Dermis microvascular lymphatic vessel endothelial cell (primary cell): ENCODE results near the gene AKR1A1. TPM values are rescaled to one million over a fixed set of nuclear protein-coding genes. Genes with fewer than 3 reads are reported as not detected.
A peak's percentile ranks its signal among the peaks of the same experiment; 100 is the strongest.
"Not testable (repeated sequence)": the region's sequence is repeated elsewhere in the genome, so short reads cannot be mapped to it uniquely, and the experiment has no call there.

Experiments used
- DNase-seq, 2 donors: peaks; one replicate each; pipeline versions ENCODE4 v3.0.0 to v3.0.0-alpha.2; 2010; ENCODE audit warnings: low read depth in 2 of 2
- total RNA-seq: library from RNA; depleted of rRNA; stranded (reverse); fragments of >200 nt; gene quantifications from 2 replicates; pipeline ENCODE4 v1.2.1, GENCODE V29; 2014

Gene AKR1A1
- total RNA-seq, 1 donor from 2014 or later = 185 TPM

GRCh38 chr1:45523516-45523915 is 27.1 kb upstream of the AKR1A1 start:
- not testable (repeated sequence) for DNase-seq

GRCh38 chr1:45523975-45524374 is 26.7 kb upstream of the AKR1A1 start:
- DNase-seq = not testable (repeated sequence)

GRCh38 chr1:45526135-45526644 is 24.4 kb upstream of the AKR1A1 start:
- no peak for DNase-seq

GRCh38 chr1:45530632-45531135 is 19.9 kb upstream of the AKR1A1 start:
- no peak for DNase-seq

GRCh38 chr1:45531873-45532272 is 18.8 kb upstream of the AKR1A1 start:
- no peak for DNase-seq

- DNase-seq = no peak
Observed at GRCh38 chr1:45535988-45536766, 14.4 kb upstream of the AKR1A1 start.

GRCh38 chr1:45536886-45537285 is 13.7 kb upstream of the AKR1A1 start:
- DNase-seq = no peak

GRCh38 chr1:45541193-45541592 is 9.4 kb upstream of the AKR1A1 start:
- DNase-seq = no peak

GRCh38 chr1:45542591-45542990 is 8.0 kb upstream of the AKR1A1 start:
- no peak for DNase-seq

GRCh38 chr1:45543581-45544417 is 6.8 kb upstream of the AKR1A1 start:
- peak; percentile 92 to 97 for DNase-seq

- DNase-seq = no peak
Observed at GRCh38 chr1:45544530-45544929, 6.1 kb upstream of the AKR1A1 start.

GRCh38 chr1:45545019-45545493 is 5.6 kb upstream of the AKR1A1 start:
- peak in 1 of 2 donors; percentile 24 for DNase-seq

- no peak for DNase-seq
Observed at GRCh38 chr1:45545553-45546310, 4.9 kb upstream of the AKR1A1 start.

- no peak for DNase-seq
Observed at GRCh38 chr1:45551684-45552083, 1.1 kb downstream of the AKR1A1 start.

GRCh38 chr1:45552331-45552730 is 1.7 kb downstream of the AKR1A1 start:
- peak in 1 of 2 donors; percentile 23 for DNase-seq

GRCh38 chr1:45554198-45554597 is 3.6 kb downstream of the AKR1A1 start:
- DNase-seq = no peak

- DNase-seq = no peak
Observed at GRCh38 chr1:45557422-45557944, 6.9 kb downstream of the AKR1A1 start.

GRCh38 chr1:45563843-45564242 is 13.2 kb downstream of the AKR1A1 start:
- DNase-seq = no peak

GRCh38 chr1:45566722-45567121 is 16.1 kb downstream of the AKR1A1 start:
- peak; percentile 27 to 32 for DNase-seq

- no peak for DNase-seq
Observed at GRCh38 chr1:45567911-45568310, 17.3 kb downstream of the AKR1A1 start.

GRCh38 chr1:45568421-45568820 is 17.8 kb downstream of the AKR1A1 start:
- DNase-seq = no peak
